T-helper 1 cell treated with Interleukin-12 subunit alpha and Interleukin-12 subunit beta and Interleukin-4 antibody, amounts not matched to agents 30 μg/mL and 1 μg/mL, for 36 hours (primary cell): ENCODE measurements around the gene GEMIN4.
"Not testable (repeated sequence)": the region's sequence is repeated elsewhere in the genome, so short reads cannot be mapped to it uniquely, and the experiment has no call there.

Source experiments
- H3K27ac Mint-ChIP-seq: one replicate; pipeline ENCODE4 v1.8.0; 2021; ENCODE audit warnings: mild to moderate bottlenecking, mixed read lengths
- H3K27me3 Mint-ChIP-seq: one replicate; pipeline ENCODE4 v1.8.0; 2021; ENCODE audit warnings: low read depth, mixed read lengths
- H3K36me3 Mint-ChIP-seq: one replicate; pipeline ENCODE4 v1.8.0; 2021; ENCODE audit warnings: low read depth, mixed read lengths
- H3K4me1 Mint-ChIP-seq: one replicate; pipeline ENCODE4 v1.8.0; 2021; ENCODE audit warnings: low read depth, mixed read lengths
- H3K4me3 Mint-ChIP-seq: one replicate; pipeline ENCODE4 v1.8.0; 2021; ENCODE audit warnings: mild to moderate bottlenecking, moderate library complexity, mixed read lengths
- H3K9me3 Mint-ChIP-seq: one replicate; pipeline ENCODE4 v1.8.0; 2021; ENCODE audit warnings: mixed read lengths

The GEMIN4 gene

DNA sequence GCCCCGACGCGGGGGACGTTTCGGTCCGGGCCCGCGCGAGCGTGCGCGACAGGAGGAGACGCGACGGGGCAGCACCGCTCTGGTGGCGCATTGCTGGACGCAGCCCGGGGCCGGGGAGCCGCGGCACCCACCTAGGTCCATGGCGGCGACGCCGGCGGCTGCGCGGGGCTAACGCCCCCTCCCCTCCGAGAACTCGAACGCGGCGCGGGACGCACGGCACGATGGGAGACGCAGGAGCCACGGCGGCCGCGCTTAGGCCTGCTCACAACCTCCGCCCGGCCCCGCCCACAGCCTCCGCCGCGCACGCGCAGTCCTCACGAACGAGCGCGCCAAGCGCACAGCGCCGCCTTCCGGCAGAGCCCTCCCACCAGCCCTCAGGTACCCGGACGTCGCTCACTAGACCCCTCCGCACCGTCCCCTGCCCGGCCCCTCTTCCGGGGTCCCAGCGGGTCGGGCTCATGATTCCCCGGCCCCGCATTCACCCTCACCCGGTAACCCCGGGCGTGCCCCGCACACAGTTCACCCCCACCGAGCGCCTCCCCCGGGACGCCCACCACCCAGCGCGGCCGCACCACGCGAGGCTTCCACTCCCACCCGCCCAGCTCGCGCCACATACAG is at the start of gene GEMIN4:
Gene GEMIN4, minus strand, starts transcription at position 263 of the 618 bp plus-strand sequence. Its CDS starts 122 bp downstream, at position 141.
- H3K27me3 Mint-ChIP-seq, result no peaks in the 10 kb centered on the region
- H3K9me3 Mint-ChIP-seq, result peaks cover 8% of the 10 kb centered on the region
- H3K27ac Mint-ChIP-seq, result peak within 1 kb of the TSS; percentile 95
- peaks cover 26% of the 10 kb centered on the region for H3K4me1 Mint-ChIP-seq
- peak within 1 kb of the TSS; percentile 96 for H3K4me3 Mint-ChIP-seq
- peaks cover 35% of the 10 kb centered on the region for H3K36me3 Mint-ChIP-seq

DNA sequence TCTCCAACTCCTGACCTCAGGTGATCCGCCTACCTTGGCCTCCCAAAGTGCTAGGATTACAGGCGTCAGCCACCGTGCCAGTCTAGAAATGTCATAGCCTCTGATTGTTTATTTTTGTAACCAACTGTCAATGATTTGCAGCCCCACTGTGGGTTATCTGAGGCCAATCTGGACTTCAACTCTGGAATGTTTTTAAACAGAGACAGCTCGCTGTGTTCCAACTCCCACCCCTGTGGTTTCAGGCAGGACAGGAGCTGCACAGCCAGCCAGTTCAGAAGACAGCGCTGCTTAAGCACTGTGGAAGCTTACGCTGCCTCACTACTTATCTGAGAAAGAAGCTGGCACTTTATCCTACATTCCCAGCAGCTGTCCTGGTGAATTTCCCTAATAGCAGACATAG is 49.6 kb upstream of the GEMIN4 start:
- H3K4me3 Mint-ChIP-seq, result no peak overlapping the region
- no peaks in the 10 kb centered on the region for H3K36me3 Mint-ChIP-seq
- H3K9me3 Mint-ChIP-seq, result no peaks in the 10 kb centered on the region
- no peaks in the 10 kb centered on the region for H3K4me1 Mint-ChIP-seq
- no peaks in the 10 kb centered on the region for H3K27me3 Mint-ChIP-seq
- no peak overlapping the region for H3K27ac Mint-ChIP-seq

- Mint-ChIP-seq H3K9me3 (no peaks in the 10 kb centered on the region), H3K27ac (no peak overlapping the region), H3K27me3 (no peaks in the 10 kb centered on the region), H3K4me1 (no peaks in the 10 kb centered on the region), H3K36me3 (no peaks in the 10 kb centered on the region), H3K4me3 (no peak overlapping the region)
Measured at GRCh38 chr17:800446-801242, 48.6 kb upstream of the GEMIN4 start.

DNA sequence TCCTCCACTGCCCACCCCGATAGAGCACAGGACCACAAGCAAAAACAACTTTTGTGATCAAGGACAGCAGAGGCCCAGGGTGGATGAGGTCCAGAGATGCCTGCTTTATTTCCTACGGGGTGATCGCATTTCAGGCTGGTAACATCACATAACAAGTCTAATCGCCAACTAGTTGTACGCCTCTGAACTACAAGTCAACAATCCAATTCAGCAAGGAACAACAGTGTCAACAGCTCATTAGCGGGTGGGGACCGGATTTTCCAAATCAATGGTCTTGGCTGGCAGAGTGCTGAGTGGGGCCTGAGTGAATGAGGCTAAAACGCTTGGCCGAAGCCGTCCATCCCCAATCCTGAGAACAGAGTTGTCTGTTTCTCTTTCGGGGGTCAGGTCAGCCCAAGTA is 47.2 kb upstream of the GEMIN4 start:
- no peaks in the 10 kb centered on the region for H3K9me3 Mint-ChIP-seq
- H3K4me1 Mint-ChIP-seq, result peaks cover 7% of the 10 kb centered on the region
- no peaks in the 10 kb centered on the region for H3K36me3 Mint-ChIP-seq
- no peaks in the 10 kb centered on the region for H3K27me3 Mint-ChIP-seq
- no peak overlapping the region for H3K27ac Mint-ChIP-seq
- no peak overlapping the region for H3K4me3 Mint-ChIP-seq

DNA sequence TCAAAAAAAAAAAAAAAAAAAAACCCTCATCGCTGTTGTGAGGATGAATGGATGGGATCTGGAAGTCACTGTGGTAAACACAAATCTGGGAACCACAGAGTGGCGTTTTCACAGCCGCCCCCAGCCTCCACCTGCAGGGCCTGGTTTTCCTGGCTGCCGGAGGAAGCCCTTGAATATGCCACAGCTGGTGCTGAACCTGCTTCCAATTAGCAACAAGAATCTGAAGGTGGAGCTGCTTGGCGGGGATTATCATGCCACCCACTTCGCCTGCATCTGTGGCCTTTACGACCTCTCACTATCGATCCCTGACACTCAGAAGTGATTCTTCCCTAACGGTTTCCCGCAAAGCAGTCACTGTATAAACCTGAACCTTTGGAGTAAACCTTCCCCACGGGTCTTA is 46.2 kb upstream of the GEMIN4 start:
- Mint-ChIP-seq H3K27me3 (no peaks in the 10 kb centered on the region), H3K4me1 (peaks cover 7% of the 10 kb centered on the region), H3K27ac (no peak overlapping the region), H3K4me3 (no peak overlapping the region), H3K36me3 (no peaks in the 10 kb centered on the region), H3K9me3 (no peaks in the 10 kb centered on the region)

GRCh38 chr17:797236-797840 is 45.3 kb upstream of the GEMIN4 start:
- Mint-ChIP-seq H3K36me3 (no peaks in the 10 kb centered on the region), H3K27me3 (no peaks in the 10 kb centered on the region), H3K4me3 (no peak overlapping the region), H3K27ac (no peak overlapping the region), H3K4me1 (peaks cover 7% of the 10 kb centered on the region), H3K9me3 (no peaks in the 10 kb centered on the region)

DNA sequence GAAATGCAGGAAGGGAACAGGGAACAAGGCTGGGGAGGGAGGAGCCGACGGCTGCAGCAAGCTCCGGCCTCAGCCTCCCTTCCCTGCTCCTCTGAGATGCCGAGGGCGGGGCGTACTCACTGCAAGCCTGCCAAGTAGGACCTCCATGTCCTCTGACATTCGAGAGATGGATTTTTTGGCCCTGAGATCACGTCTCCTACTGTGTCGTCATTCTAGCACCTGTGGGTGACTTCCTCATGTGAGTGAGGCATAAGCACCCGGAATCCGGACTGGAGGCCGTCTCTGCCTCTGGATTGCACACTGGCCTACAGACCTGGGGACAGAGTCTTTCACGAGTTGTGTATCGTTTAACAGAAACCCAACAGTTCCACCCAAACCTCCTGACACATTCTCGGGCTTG is 44.5 kb upstream of the GEMIN4 start:
- Mint-ChIP-seq H3K27me3 (no peaks in the 10 kb centered on the region), H3K9me3 (no peaks in the 10 kb centered on the region), H3K27ac (no peak overlapping the region), H3K4me3 (no peak overlapping the region), H3K4me1 (peaks cover 7% of the 10 kb centered on the region), H3K36me3 (no peaks in the 10 kb centered on the region)

GRCh38 chr17:795721-796120 is 43.7 kb upstream of the GEMIN4 start:
- H3K36me3 Mint-ChIP-seq, result peaks cover 8% of the 10 kb centered on the region

DNA sequence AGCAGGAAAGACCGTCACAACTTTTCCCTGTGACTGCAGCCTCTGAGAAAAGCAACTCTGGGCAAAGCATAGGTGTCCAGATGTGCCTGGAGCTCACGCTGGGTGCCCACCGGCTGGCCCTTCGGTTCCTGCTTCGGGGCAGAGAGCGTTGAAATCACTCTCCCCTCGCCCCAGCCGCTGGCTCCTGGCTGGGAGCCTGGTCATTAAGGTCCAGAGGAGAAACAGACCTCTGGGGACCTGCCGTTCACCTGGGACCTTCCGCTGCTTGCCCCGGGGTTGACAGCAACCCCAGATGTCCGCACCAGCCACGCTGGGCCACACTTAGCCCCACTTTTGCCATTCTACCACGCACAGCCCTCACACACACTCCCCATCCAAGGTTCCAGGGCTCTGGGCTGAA is 43.2 kb upstream of the GEMIN4 start:
- peaks cover 8% of the 10 kb centered on the region for H3K36me3 Mint-ChIP-seq
- H3K9me3 Mint-ChIP-seq, result no peaks in the 10 kb centered on the region
- H3K4me1 Mint-ChIP-seq, result peaks cover 8% of the 10 kb centered on the region
- no peaks in the 10 kb centered on the region for H3K27me3 Mint-ChIP-seq
- no peak overlapping the region for H3K27ac Mint-ChIP-seq
- no peak overlapping the region for H3K4me3 Mint-ChIP-seq

More at GRCh38 chr17:795721-796120, 43.7 kb upstream of the GEMIN4 start:
- Mint-ChIP-seq H3K4me1 (peaks cover 8% of the 10 kb centered on the region), H3K27me3 (no peaks in the 10 kb centered on the region), H3K4me3 (no peak overlapping the region), H3K27ac (no peak overlapping the region), H3K9me3 (no peaks in the 10 kb centered on the region)

DNA sequence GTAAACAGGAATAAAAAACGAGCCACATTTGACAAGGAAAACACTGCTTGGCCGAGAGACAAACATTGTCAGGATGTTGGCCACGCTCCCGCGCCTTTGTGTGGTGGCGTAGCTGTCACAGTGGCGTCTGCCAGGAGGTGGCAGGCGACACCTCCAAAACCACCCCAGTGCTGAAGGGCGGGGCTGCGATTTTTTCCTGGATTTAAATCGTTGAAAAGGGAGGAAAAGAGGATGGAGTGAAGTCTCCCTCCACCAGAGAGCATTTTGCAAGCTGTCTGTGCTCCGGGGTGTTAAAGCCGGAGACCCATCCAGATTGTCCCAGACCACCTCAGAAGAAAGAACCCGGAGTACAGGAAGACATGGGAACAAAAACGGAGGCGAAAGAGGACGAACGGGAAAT is 42.8 kb upstream of the GEMIN4 start:
- no peaks in the 10 kb centered on the region for H3K9me3 Mint-ChIP-seq
- H3K4me3 Mint-ChIP-seq, result no peak overlapping the region

GRCh38 chr17:792277-792676 is 40.2 kb upstream of the GEMIN4 start:
- peaks cover 13% of the 10 kb centered on the region for H3K36me3 Mint-ChIP-seq
- no peak overlapping the region for H3K27ac Mint-ChIP-seq
- H3K27me3 Mint-ChIP-seq, result no peaks in the 10 kb centered on the region
- H3K4me3 Mint-ChIP-seq, result no peak overlapping the region
- peaks cover 8% of the 10 kb centered on the region for H3K4me1 Mint-ChIP-seq
- H3K9me3 Mint-ChIP-seq, result no peaks in the 10 kb centered on the region

More for the DNA sequence above, 42.8 kb upstream of the GEMIN4 start:
- Mint-ChIP-seq H3K27me3 (no peaks in the 10 kb centered on the region), H3K36me3 (peaks cover 8% of the 10 kb centered on the region), H3K27ac (no peak overlapping the region), H3K4me1 (peaks cover 8% of the 10 kb centered on the region)

DNA sequence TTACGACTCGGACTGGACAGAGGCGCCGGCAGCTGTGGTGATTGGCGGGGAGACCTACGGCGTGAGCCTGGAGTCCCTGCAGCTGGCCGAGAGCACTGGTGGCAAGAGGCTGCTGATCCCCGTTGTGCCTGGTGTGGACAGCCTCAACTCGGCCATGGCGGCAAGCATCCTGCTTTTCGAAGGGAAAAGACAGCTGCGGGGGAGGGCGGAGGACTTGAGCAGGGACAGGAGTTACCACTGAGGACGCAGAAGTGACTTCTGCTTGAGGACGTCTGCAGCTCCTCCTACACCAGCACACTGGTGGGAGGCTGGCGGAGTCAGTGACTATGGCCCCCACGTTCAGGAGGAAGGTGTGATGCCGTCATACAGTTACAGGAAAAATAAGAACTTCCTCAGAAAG is 39.8 kb upstream of the GEMIN4 start:
- Mint-ChIP-seq H3K9me3 (no peaks in the 10 kb centered on the region), H3K27me3 (no peaks in the 10 kb centered on the region), H3K4me3 (no peak overlapping the region), H3K27ac (no peak overlapping the region), H3K4me1 (peaks cover 8% of the 10 kb centered on the region), H3K36me3 (peaks cover 13% of the 10 kb centered on the region)

GRCh38 chr17:790874-791247 is 38.8 kb upstream of the GEMIN4 start:
- H3K27me3 Mint-ChIP-seq, H3K27ac Mint-ChIP-seq, H3K9me3 Mint-ChIP-seq, H3K4me1 Mint-ChIP-seq, H3K4me3 Mint-ChIP-seq: not testable (repeated sequence)
- H3K36me3 Mint-ChIP-seq, result peaks cover 13% of the 10 kb centered on the region

GRCh38 chr17:789931-790873 is 38.1 kb upstream of the GEMIN4 start:
- H3K36me3 Mint-ChIP-seq, result peaks cover 13% of the 10 kb centered on the region
- not testable (repeated sequence) for H3K27me3 Mint-ChIP-seq, H3K27ac Mint-ChIP-seq

More at GRCh38 chr17:789931-790873, 38.1 kb upstream of the GEMIN4 start:
- not testable (repeated sequence) for H3K9me3 Mint-ChIP-seq, H3K4me1 Mint-ChIP-seq, H3K4me3 Mint-ChIP-seq
